ENCODE measurements around the gene CITED1. TPM values are rescaled to one million over a fixed set of nuclear protein-coding genes. Genes with fewer than 3 reads are reported as not detected.

The CITED1 gene
- total RNA-seq, 1 donor from 2014 or later, result 0.65 TPM

GRCh38 chrX:72347366-72347765 lies 41.7 kb upstream of the CITED1 start:
- ATAC-seq (no peak), DNase-seq (no peak)
- intact Hi-C loops (cut with DNase I), result no loop called here
- H3K27ac ChIP-seq, result no peak overlapping the region
- H3K36me3 ChIP-seq, result no peaks in the 10 kb centered on the region
- H3K4me1 ChIP-seq, result no peaks in the 10 kb centered on the region
- TF ChIP-seq CTCF (IDR thresholded peaks at IDR 0.05), result no peak
- H3K27me3 ChIP-seq (ENCODE audit: low read depth), result no peaks in the 10 kb centered on the region
- H3K4me3 ChIP-seq, result no peak overlapping the region
- no peaks in the 10 kb centered on the region for H3K9me3 ChIP-seq

GRCh38 chrX:72346302-72346949 lies 40.7 kb upstream of the CITED1 start:
- intact Hi-C loops (cut with DNase I), result no loop called here
- no peaks in the 10 kb centered on the region for H3K9me3 ChIP-seq
- no peaks in the 10 kb centered on the region for H3K27me3 ChIP-seq (ENCODE audit: low read depth)
- no peak overlapping the region for H3K27ac ChIP-seq
- DNase-seq, result no peak
- no peaks in the 10 kb centered on the region for H3K4me1 ChIP-seq
- ATAC-seq, result no peak
- peaks cover under 1% of the 10 kb centered on the region for H3K36me3 ChIP-seq
- no peak overlapping the region for H3K4me3 ChIP-seq
- TF ChIP-seq CTCF (IDR thresholded peaks at IDR 0.05), result no peak

GRCh38 chrX:72340626-72341025 lies 34.9 kb upstream of the CITED1 start:
- H3K36me3 ChIP-seq, result peaks cover 5% of the 10 kb centered on the region
- no peaks in the 10 kb centered on the region for H3K9me3 ChIP-seq
- ATAC-seq (no peak), DNase-seq (no peak)
- no peaks in the 10 kb centered on the region for H3K27me3 ChIP-seq (ENCODE audit: low read depth)
- no peak overlapping the region for H3K4me3 ChIP-seq
- H3K27ac ChIP-seq, result no peak overlapping the region
- TF ChIP-seq CTCF (IDR thresholded peaks at IDR 0.05), result no peak
- intact Hi-C loops (cut with DNase I), result no loop called here
- H3K4me1 ChIP-seq, result no peaks in the 10 kb centered on the region

- DNase-seq (no peak), ATAC-seq (no peak)
- Histone ChIP-seq H3K27ac (no peak overlapping the region), H3K4me1 (no peaks in the 10 kb centered on the region), H3K4me3 (no peak overlapping the region), H3K36me3 (peaks cover 5% of the 10 kb centered on the region), H3K9me3 (no peaks in the 10 kb centered on the region), H3K27me3 (ENCODE audit: low read depth) (no peaks in the 10 kb centered on the region)
- intact Hi-C loops (cut with DNase I), result no loop called here
- no peak for TF ChIP-seq CTCF (IDR thresholded peaks at IDR 0.05)
Measured at GRCh38 chrX:72340041-72340440, 34.3 kb upstream of the CITED1 start.

- Histone ChIP-seq H3K36me3 (no peaks in the 10 kb centered on the region), H3K27me3 (ENCODE audit: low read depth) (no peaks in the 10 kb centered on the region), H3K27ac (no peak overlapping the region), H3K4me3 (no peak overlapping the region), H3K4me1 (no peaks in the 10 kb centered on the region), H3K9me3 (no peaks in the 10 kb centered on the region)
- DNase-seq (no peak), ATAC-seq (no peak)
- intact Hi-C loops (cut with DNase I), result no loop called here
- TF ChIP-seq CTCF (IDR thresholded peaks at IDR 0.05), result no peak
Measured at GRCh38 chrX:72330131-72330530, 24.4 kb upstream of the CITED1 start.

All from lower lobe of right lung (tissue), 2 donors.